T-helper 2 cell treated with Interferon-gamma antibody and Interleukin-4, amounts not matched to agents 5 μg/mL and 100 μg/mL, for 36 hours (primary cell): Measurements from ENCODE around the gene LUZP1.

Experiments used
- DNase-seq: peaks from one replicate; pipeline ENCODE4 v3.0.0; 2021; ENCODE audit warnings: low spot score
- H3K27ac Mint-ChIP-seq: one replicate; pipeline ENCODE4 v1.8.0; 2021; ENCODE audit warnings: mild to moderate bottlenecking, mixed read lengths
- H3K27me3 Mint-ChIP-seq: one replicate; pipeline ENCODE4 v1.8.0; 2021; ENCODE audit warnings: low read depth, mixed read lengths
- H3K36me3 Mint-ChIP-seq: one replicate; pipeline ENCODE4 v1.8.0; 2021; ENCODE audit warnings: low read depth, mixed read lengths
- H3K4me1 Mint-ChIP-seq: one replicate; pipeline ENCODE4 v1.8.0; 2021; ENCODE audit warnings: low read depth, mixed read lengths
- H3K4me3 Mint-ChIP-seq: one replicate; pipeline ENCODE4 v1.8.0; 2022; ENCODE audit warnings: mild to moderate bottlenecking, moderate library complexity, mixed read lengths
- H3K9me3 Mint-ChIP-seq: one replicate; pipeline ENCODE4 v1.8.0; 2021; ENCODE audit warnings: mixed read lengths

The LUZP1 gene

DNA sequence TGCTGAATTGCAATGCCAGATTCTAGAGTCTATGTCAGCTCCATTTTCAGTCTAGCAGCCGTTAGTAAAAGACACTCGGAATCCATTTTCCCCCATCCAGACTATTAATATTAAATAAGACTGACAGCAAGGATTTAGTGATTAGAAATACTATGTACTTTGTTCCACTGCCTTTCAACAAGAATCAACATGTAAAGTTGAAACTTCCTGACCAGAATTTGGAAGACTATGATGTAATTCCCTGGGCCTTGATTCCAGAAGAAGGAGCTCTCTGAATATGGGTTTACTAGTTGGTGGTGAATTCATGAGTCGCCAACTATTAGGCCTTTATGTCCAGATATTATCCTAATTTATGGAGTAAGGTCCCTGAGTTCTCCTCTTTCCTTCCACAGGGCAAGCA lies 124.6 kb downstream of the LUZP1 start:
- Mint-ChIP-seq H3K4me3 (no peak overlapping the region), H3K9me3 (no peaks in the 10 kb centered on the region), H3K27me3 (no peaks in the 10 kb centered on the region), H3K27ac (no peak overlapping the region), H3K4me1 (peaks cover 26% of the 10 kb centered on the region), H3K36me3 (peaks cover 8% of the 10 kb centered on the region)
- DNase-seq, result no peak

DNA sequence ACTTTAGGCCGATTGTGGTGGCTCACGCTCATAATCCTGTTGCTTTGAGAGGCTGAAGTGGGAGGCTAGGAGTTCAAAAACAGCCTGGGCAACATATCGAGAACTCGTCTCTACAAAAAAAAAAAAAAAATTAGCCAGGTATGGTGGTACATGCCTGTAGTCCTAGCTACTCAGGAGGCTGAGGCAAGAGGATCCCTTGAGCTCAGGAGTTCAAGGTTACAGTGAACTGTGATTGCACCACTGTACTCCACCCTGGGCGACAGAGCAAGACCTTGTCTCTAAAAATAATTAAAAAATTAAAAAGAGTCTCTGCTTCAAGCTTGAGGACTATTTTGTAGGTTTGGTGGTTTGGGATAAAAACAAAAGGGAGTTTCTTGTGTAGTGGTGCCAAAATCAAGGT lies 128.1 kb downstream of the LUZP1 start:
- Mint-ChIP-seq H3K4me1 (peaks cover 29% of the 10 kb centered on the region), H3K4me3 (no peak overlapping the region), H3K36me3 (peaks cover 10% of the 10 kb centered on the region), H3K27me3 (no peaks in the 10 kb centered on the region), H3K9me3 (no peaks in the 10 kb centered on the region), H3K27ac (no peak overlapping the region)
- DNase-seq, result no peak

DNA sequence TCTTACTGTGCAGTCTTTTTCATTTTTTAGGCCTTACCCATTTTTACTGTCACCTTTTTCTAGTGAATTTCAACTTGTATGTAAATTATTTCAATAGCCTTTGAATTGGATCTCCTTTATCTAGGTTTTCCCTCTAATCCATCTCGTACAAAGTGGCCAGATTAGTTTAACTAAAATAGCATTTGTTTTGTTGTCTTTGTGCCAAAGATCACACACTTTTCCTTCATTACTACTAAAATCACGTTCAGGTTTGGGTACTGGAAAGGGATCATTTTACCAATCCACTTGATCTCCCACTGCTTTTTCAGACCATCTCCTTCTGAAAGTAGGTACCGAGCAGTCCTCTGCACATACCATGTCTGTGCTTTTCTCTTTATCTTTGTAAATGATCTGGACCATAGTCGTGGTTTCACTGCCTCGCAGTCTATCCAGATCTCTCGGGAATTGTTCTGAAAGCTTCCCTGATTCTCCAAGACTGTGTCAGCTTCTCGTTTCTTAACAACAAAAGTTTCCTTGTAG lies 129.3 kb downstream of the LUZP1 start:
- peaks cover 21% of the 10 kb centered on the region for H3K4me1 Mint-ChIP-seq
- H3K4me3 Mint-ChIP-seq, result no peak overlapping the region
- peaks cover 11% of the 10 kb centered on the region for H3K36me3 Mint-ChIP-seq
- no peaks in the 10 kb centered on the region for H3K9me3 Mint-ChIP-seq
- no peak overlapping the region for H3K27ac Mint-ChIP-seq
- no peaks in the 10 kb centered on the region for H3K27me3 Mint-ChIP-seq
- no peak for DNase-seq

DNA sequence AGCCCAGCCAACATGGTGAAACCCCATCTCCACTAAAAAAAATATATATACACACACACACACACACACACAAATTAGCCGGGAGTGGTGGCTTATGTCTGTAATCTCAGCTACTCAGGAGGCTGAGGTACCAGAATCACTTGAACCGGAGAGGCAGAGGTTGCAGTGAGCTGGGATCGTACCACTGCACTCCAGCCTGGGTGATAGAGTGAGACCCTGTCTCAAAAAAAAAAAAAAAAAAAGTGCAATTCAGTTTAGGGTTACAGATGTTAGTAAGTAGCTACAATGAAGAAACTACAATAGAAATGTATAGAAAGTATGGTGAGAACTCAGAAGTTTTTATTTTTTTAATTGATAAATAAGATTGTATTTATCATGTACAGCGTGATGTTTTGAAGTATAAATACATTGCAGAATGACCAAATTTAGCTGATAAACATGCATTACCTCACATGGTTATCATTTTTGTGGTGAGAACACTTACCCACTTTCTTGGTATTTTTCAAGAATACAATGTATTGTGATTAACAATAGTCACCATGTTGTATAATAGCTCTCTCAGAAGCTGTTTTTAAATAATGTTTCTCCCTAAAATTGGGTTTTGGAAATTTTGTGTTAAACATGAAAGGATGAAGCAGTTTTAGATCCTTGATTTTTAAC lies 131.4 kb downstream of the LUZP1 start:
- no peak overlapping the region for H3K4me3 Mint-ChIP-seq
- H3K36me3 Mint-ChIP-seq, result peaks cover 12% of the 10 kb centered on the region
- no peak for DNase-seq
- no peaks in the 10 kb centered on the region for H3K9me3 Mint-ChIP-seq
- no peaks in the 10 kb centered on the region for H3K27me3 Mint-ChIP-seq
- H3K27ac Mint-ChIP-seq, result no peak overlapping the region
- peaks cover 19% of the 10 kb centered on the region for H3K4me1 Mint-ChIP-seq

DNA sequence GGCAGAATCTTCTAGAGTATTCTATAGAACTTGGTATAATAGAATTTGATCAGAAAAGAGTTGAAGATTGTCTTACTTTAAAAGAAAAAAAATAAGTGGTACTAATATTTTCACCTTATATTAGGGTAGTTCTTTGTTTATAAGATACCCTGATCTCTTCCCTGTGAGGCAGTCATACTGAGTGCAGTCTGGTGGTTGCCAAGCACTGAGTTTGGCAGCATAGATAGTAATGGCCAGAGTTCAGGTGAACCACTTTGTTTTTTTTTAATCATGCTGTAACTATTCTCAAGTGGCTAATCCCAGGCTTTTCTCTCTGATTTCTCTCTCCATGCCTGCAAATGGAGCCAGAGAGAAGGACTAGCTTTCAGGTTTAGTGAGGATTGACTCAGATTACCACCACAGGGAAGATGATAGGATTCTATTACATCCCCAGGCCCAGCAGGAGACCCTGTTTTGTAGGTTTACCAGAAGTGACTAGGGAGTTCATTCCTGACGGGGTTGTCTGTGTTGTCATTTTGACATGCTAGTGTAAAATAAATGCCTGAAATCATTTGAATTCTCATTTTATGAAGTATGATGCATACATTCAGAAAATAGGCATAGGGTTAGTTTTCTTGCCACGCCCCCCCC lies 132.7 kb downstream of the LUZP1 start:
- no peak overlapping the region for H3K27ac Mint-ChIP-seq
- no peak for DNase-seq

More for the DNA sequence above, 132.7 kb downstream of the LUZP1 start:
- peaks cover 22% of the 10 kb centered on the region for H3K4me1 Mint-ChIP-seq
- no peaks in the 10 kb centered on the region for H3K27me3 Mint-ChIP-seq
- no peaks in the 10 kb centered on the region for H3K9me3 Mint-ChIP-seq
- peaks cover 16% of the 10 kb centered on the region for H3K36me3 Mint-ChIP-seq
- H3K4me3 Mint-ChIP-seq, result no peak overlapping the region
